ENCODE results near the gene LRRK1. TPM values are rescaled to one million over a fixed set of nuclear protein-coding genes. Genes with fewer than 3 reads are reported as not detected.

The LRRK1 gene
- total and polyA plus RNA-seq, 2 of the 4 experiments (the other 2 are of a cell fraction) = 3.0 to 5.8 TPM

- WGBS, 2 experiments (ENCODE audit: extremely low coverage in 2 of 2, insufficient read length in 1 of 2) = no CpG with 5 or more reads among the region's 10 CpGs
These were observed 38.3 kb upstream of the LRRK1 start for GRCh38 chr15:100880897-100881242.

More at GRCh38 chr15:100880897-100881242, 38.3 kb upstream of the LRRK1 start:
- no peaks in the 10 kb centered on the region; the same call in 1 of the 2 replicates for H3K4me1 ChIP-seq (ENCODE audit: control insufficient read depth, insufficient read depth, low read length)
- no peak overlapping the region for H2AK5ac ChIP-seq (ENCODE audit: low read depth, low read length)
- no peak overlapping the region for H4K5ac ChIP-seq (ENCODE audit: low read depth, low read length)
- no peaks in the 10 kb centered on the region for H3K36me3 ChIP-seq (ENCODE audit: control insufficient read depth, insufficient read depth, low read length)
- H2BK5ac ChIP-seq (ENCODE audit: low read depth, low read length, poor library complexity, severe bottlenecking) = no peak overlapping the region
- H2AK9ac ChIP-seq (replicated peaks; ENCODE audit: low read depth, low read length, poor library complexity) = peak overlapping the region; percentile 28
- H4K20me1 ChIP-seq (ENCODE audit: insufficient read depth, low read length) = no peaks in the 10 kb centered on the region
- no peak overlapping the region for H3K9ac ChIP-seq (ENCODE audit: low read depth, low read length)
- H3K56ac ChIP-seq (ENCODE audit: extremely low read depth, insufficient read depth, low read length) = no peak overlapping the region
- no peak overlapping the region for H3K27ac ChIP-seq (ENCODE audit: insufficient read depth, low read length)
- no peak overlapping the region for H2AFZ ChIP-seq (replicated peaks; ENCODE audit: low read length, poor library complexity)
- dilution Hi-C loops (cut with HindIII; ENCODE audit: low sequenced_read_pairs, unreplicated experiment) = no loop called here
- H3K4me2 ChIP-seq (ENCODE audit: low read depth, low read length) = no peak overlapping the region
- intact Hi-C loops (cut with micrococcal nuclease) = no loop called here
- no peak for TF ChIP-seq SMC3 (IDR thresholded peaks at IDR 0.05; ENCODE audit: low read depth, low read length)
- no peak for TF ChIP-seq RFX5 (IDR thresholded peaks at IDR 0.05; ENCODE audit: low read depth, low read length)
- no peak for TF ChIP-seq POLR2A (IDR thresholded peaks at IDR 0.05; ENCODE audit: low read depth, low read length)
- TF ChIP-seq BHLHE40 (IDR thresholded peaks at IDR 0.05; ENCODE audit: low read depth, low read length) = no peak
- TF ChIP-seq CHD1 (IDR thresholded peaks at IDR 0.05; ENCODE audit: low read depth, low read length) = no peak
- TF ChIP-seq CEBPB (IDR thresholded peaks at IDR 0.05; ENCODE audit: low read depth, low read length) = no peak
- TF ChIP-seq MAFK (IDR thresholded peaks at IDR 0.05; ENCODE audit: low read depth, low read length) = no peak
- TF ChIP-seq ELK1 (IDR thresholded peaks at IDR 0.05; ENCODE audit: borderline replicate concordance, low read depth, low read length) = no peak
- TF ChIP-seq MAZ (IDR thresholded peaks at IDR 0.05; ENCODE audit: borderline replicate concordance, low read depth, low read length) = no peak
- TF ChIP-seq RAD21 (IDR thresholded peaks at IDR 0.05; ENCODE audit: low read length) = no peak
- TF ChIP-seq RCOR1 (IDR thresholded peaks at IDR 0.05; ENCODE audit: insufficient replicate concordance, low read length) = no peak
- TF ChIP-seq, protein P1, sequence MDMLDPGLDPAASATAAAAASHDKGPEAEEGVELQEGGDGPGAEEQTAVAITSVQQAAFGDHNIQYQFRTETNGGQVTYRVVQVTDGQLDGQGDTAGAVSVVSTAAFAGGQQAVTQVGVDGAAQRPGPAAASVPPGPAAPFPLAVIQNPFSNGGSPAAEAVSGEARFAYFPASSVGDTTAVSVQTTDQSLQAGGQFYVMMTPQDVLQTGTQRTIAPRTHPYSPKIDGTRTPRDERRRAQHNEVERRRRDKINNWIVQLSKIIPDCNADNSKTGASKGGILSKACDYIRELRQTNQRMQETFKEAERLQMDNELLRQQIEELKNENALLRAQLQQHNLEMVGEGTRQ (IDR thresholded peaks at IDR 0.05; ENCODE audit: low read depth, low read length) = no peak
- TF ChIP-seq, protein P2, sequence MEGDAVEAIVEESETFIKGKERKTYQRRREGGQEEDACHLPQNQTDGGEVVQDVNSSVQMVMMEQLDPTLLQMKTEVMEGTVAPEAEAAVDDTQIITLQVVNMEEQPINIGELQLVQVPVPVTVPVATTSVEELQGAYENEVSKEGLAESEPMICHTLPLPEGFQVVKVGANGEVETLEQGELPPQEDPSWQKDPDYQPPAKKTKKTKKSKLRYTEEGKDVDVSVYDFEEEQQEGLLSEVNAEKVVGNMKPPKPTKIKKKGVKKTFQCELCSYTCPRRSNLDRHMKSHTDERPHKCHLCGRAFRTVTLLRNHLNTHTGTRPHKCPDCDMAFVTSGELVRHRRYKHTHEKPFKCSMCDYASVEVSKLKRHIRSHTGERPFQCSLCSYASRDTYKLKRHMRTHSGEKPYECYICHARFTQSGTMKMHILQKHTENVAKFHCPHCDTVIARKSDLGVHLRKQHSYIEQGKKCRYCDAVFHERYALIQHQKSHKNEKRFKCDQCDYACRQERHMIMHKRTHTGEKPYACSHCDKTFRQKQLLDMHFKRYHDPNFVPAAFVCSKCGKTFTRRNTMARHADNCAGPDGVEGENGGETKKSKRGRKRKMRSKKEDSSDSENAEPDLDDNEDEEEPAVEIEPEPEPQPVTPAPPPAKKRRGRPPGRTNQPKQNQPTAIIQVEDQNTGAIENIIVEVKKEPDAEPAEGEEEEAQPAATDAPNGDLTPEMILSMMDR (conservative IDR thresholded peaks at IDR 0.05; ENCODE audit: low read depth, low read length) = no peak
- no peak for TF ChIP-seq MXI1 (IDR thresholded peaks at IDR 0.05; ENCODE audit: borderline replicate concordance, low read depth, low read length)
- no TSS peak for BruUV-seq (replicated peaks)
- H3K4ac ChIP-seq (ENCODE audit: low read depth, low read length) = no peak overlapping the region
- H4K91ac ChIP-seq (ENCODE audit: insufficient read depth, low read depth, low read length) = no peak overlapping the region
- no peaks in the 10 kb centered on the region for H3K9me3 ChIP-seq (ENCODE audit: control insufficient read depth, insufficient read depth, low read length)
- POLR2A ChIA-PET (ENCODE audit: unreplicated experiment) = interaction anchor here (0.6 kb wide), 1 partner anchor 234 kb away, joined by 3 read pairs; no protein-coding TSS in a partner anchor
- DNase-seq (no peak), ATAC-seq (ENCODE audit: low read depth) (no peak)
- H3K23ac ChIP-seq (ENCODE audit: low read depth, low read length) = no peak overlapping the region
- H2BK20ac ChIP-seq (ENCODE audit: low read depth, low read length) = no peak overlapping the region
- in situ Hi-C loops (cut with MboI; ENCODE audit: low sequenced_read_pairs) = no loop called here
- H4K8ac ChIP-seq (ENCODE audit: low read depth in 2 of 2, low read length in 2 of 2) = no peak overlapping the region
- peaks cover 60% of the 10 kb centered on the region for H3K27me3 ChIP-seq (ENCODE audit: control insufficient read depth, insufficient read depth, low read length)
- CTCF ChIA-PET = no interaction called here
- no peak overlapping the region for H3K4me3 ChIP-seq (ENCODE audit: insufficient read depth, low read depth, low read length)
- no peaks in the 10 kb centered on the region for H3K9me1 ChIP-seq (ENCODE audit: insufficient read depth, low read length)
- H3K18ac ChIP-seq (ENCODE audit: low read depth, low read length) = no peak overlapping the region
- H2BK15ac ChIP-seq (ENCODE audit: low read depth, low read length) = no peak overlapping the region
- no peaks in the 10 kb centered on the region for H3K79me1 ChIP-seq (ENCODE audit: low read depth in 1 of 2, low read length in 2 of 2)
- H2BK120ac ChIP-seq (ENCODE audit: low read depth, low read length) = no peak overlapping the region
- no peak overlapping the region for H3K14ac ChIP-seq (replicated peaks; ENCODE audit: low read depth, low read length)
